Activated gamma-delta T cell (primary cell): ENCODE data around the gene KCNMA1.

Experiments used
- DNase-seq: peaks from one replicate; lab custom pipeline; 2025; lab: John Stamatoyannopoulos, UW

KCNMA1 gene

GRCh38 chr10:77560052-77560451, 77.6 kb downstream of the KCNMA1 start:
- no peak for DNase-seq

GRCh38 chr10:77556990-77557601, 80.5 kb downstream of the KCNMA1 start:
- DNase-seq: no peak

- no peak for DNase-seq
These were observed 81.9 kb downstream of the KCNMA1 start for GRCh38 chr10:77555591-77556212.

GRCh38 chr10:77554996-77555397, 82.6 kb downstream of the KCNMA1 start:
- DNase-seq: no peak

- no peak for DNase-seq
These were observed 83.6 kb downstream of the KCNMA1 start for GRCh38 chr10:77553966-77554365.

GRCh38 chr10:77553311-77553710, 84.3 kb downstream of the KCNMA1 start:
- DNase-seq: no peak

- no peak for DNase-seq
These were observed 85.4 kb downstream of the KCNMA1 start for GRCh38 chr10:77552252-77552651.

- no peak for DNase-seq
These were observed 87.2 kb downstream of the KCNMA1 start for GRCh38 chr10:77550378-77550777.

- DNase-seq: no peak
These were observed 88.9 kb downstream of the KCNMA1 start for GRCh38 chr10:77548671-77549070.

- DNase-seq: no peak
These were observed 89.5 kb downstream of the KCNMA1 start for GRCh38 chr10:77548157-77548556.

GRCh38 chr10:77547307-77548050, 90.1 kb downstream of the KCNMA1 start:
- no peak for DNase-seq

GRCh38 chr10:77546042-77546441, 91.6 kb downstream of the KCNMA1 start:
- DNase-seq: no peak

GRCh38 chr10:77545585-77545984, 92.0 kb downstream of the KCNMA1 start:
- DNase-seq: no peak

GRCh38 chr10:77544617-77545016, 93.0 kb downstream of the KCNMA1 start:
- no peak for DNase-seq

GRCh38 chr10:77542710-77543259, 94.8 kb downstream of the KCNMA1 start:
- DNase-seq: no peak

GRCh38 chr10:77541944-77542343, 95.7 kb downstream of the KCNMA1 start:
- no peak for DNase-seq

GRCh38 chr10:77541247-77541646, 96.4 kb downstream of the KCNMA1 start:
- DNase-seq: no peak

GRCh38 chr10:77539147-77539935, 98.3 kb downstream of the KCNMA1 start:
- DNase-seq: no peak

- no peak for DNase-seq
These were observed 99.8 kb downstream of the KCNMA1 start for GRCh38 chr10:77537720-77538373.

- DNase-seq: no peak
These were observed 100.5 kb downstream of the KCNMA1 start for GRCh38 chr10:77537071-77537470.

- no peak for DNase-seq
These were observed 103.7 kb downstream of the KCNMA1 start for GRCh38 chr10:77533887-77534278.
